Hepatocyte (in vitro differentiated cells): ENCODE measurements around the gene TCF4. TPM values are rescaled to one million over a fixed set of nuclear protein-coding genes. Genes with fewer than 3 reads are reported as not detected.

Experiments used
- DNase-seq: peaks from one replicate; pipeline ENCODE4 v3.0.0-alpha.2; 2016; ENCODE audit warnings: low spot score
- H2AFZ ChIP-seq: fragments of 200-600 bp; sonication (generic); 2 replicates; pipeline ENCODE4 v1.6.0; 2016; ENCODE audit warnings: antibody characterized with exemption, mild to moderate bottlenecking
- H3K27ac ChIP-seq: fragments of 200-600 bp; sonication (generic); 2 replicates; pipeline ENCODE4 v1.5.1; 2016; ENCODE audit warnings: mild to moderate bottlenecking
- H3K27me3 ChIP-seq: fragments of 200-600 bp; sonication (generic); 2 replicates; pipeline ENCODE4 v1.6.1; 2016
- H3K36me3 ChIP-seq: fragments of 200-600 bp; sonication (generic); replicated peaks from 2 replicates; pipeline ENCODE4 v1.5.1; 2016; ENCODE audit warnings: low read depth; ENCODE audit not compliant: insufficient read depth
- H3K4me1 ChIP-seq: fragments of 200-600 bp; sonication (generic); 2 replicates; pipeline ENCODE4 v1.5.1; 2016; ENCODE audit warnings: mild to moderate bottlenecking, moderate library complexity; ENCODE audit not compliant: insufficient read depth
- H3K4me2 ChIP-seq: fragments of 200-600 bp; sonication (generic); 2 replicates; pipeline ENCODE4 v1.6.0; 2016
- H3K4me3 ChIP-seq: fragments of 200-600 bp; sonication (generic); 2 replicates; pipeline ENCODE4 v1.5.1; 2016; ENCODE audit warnings: mild to moderate bottlenecking
- H3K79me2 ChIP-seq: fragments of 200-600 bp; sonication (generic); 2 replicates; pipeline ENCODE4 v1.6.0; 2017; ENCODE audit warnings: mild to moderate bottlenecking
- H3K9me2 ChIP-seq: fragments of 200-600 bp; sonication (generic); replicated peaks from 2 replicates; pipeline ENCODE4 v1.6.0; 2017; ENCODE audit warnings: mild to moderate bottlenecking; ENCODE audit not compliant: insufficient read depth
- H3K9me3 ChIP-seq: fragments of 200-600 bp; sonication (generic); 2 replicates; pipeline ENCODE4 v1.5.1; 2016; ENCODE audit warnings: low read depth, mild to moderate bottlenecking
- H4K20me1 ChIP-seq: fragments of 200-600 bp; sonication (generic); 2 replicates; pipeline ENCODE4 v1.6.0; 2016; ENCODE audit warnings: mild to moderate bottlenecking; ENCODE audit not compliant: insufficient read depth, poor library complexity, severe bottlenecking
- EZH2 ChIP-seq: fragments of 200-600 bp; sonication (generic); IDR thresholded peaks from 2 replicates; pipeline ENCODE4 v1.6.1; 2016; ENCODE audit warnings: antibody characterized with exemption, mild to moderate bottlenecking, borderline replicate concordance
- EZH2phosphoT487 ChIP-seq: fragments of 200-600 bp; sonication (generic); IDR thresholded peaks from one replicate; pipeline ENCODE4 v1.6.1; 2018; ENCODE audit warnings: antibody characterized with exemption, mild to moderate bottlenecking, low read depth, moderate library complexity; ENCODE audit not compliant: unreplicated experiment, severe bottlenecking
- WGBS: methylation state at CpG from one replicate; pipeline ENCODE4 v1.1.6; 2016; ENCODE audit warnings: low lambda C conversion rate; ENCODE audit errors: missing lambda C conversion rate; 5-methylcytosine and 5-hydroxymethylcytosine counted together
- polyA plus RNA-seq: library from polyadenylated mRNA; unstranded; fragments of >200 nt; fragmentation: Nextera tagmentation; extraction: Ambion mirVana; gene quantifications from 2 replicates; pipeline ENCODE4 v1.2.1, GENCODE V29; 2016
- total RNA-seq: library from RNA; depleted of rRNA; stranded (reverse); fragments of >200 nt; gene quantifications from 2 replicates; pipeline ENCODE4 v1.2.3, GENCODE V29; 2014
- TF ChIP-seq, protein P1 (sequence below): fragments of 200-600 bp; sonication (generic); IDR thresholded peaks from 2 replicates; pipeline ENCODE4 v1.5.1; 2016; ENCODE audit warnings: antibody characterized with exemption, mild to moderate bottlenecking; ENCODE audit not compliant: poor library complexity

The TCF4 gene
- total and polyA plus RNA-seq, 2 experiments from 2014 or later: 40.5 to 65.2 TPM

GRCh38 chr18:55477499-55477859 is 110.5 kb downstream of the TCF4 start:
- Histone ChIP-seq H3K36me3 (no peaks in the 10 kb centered on the region), H3K4me1 (peaks cover 10% of the 10 kb centered on the region), H3K9me2 (no peaks in the 10 kb centered on the region), H3K79me2 (peaks cover 21% of the 10 kb centered on the region), H4K20me1 (no peaks in the 10 kb centered on the region), H3K27ac (peak overlapping the region; percentile 16), H3K4me3 (peak overlapping the region; percentile 14), H3K4me2 (peak overlapping the region; percentile 69), H2AFZ (no peak overlapping the region), H3K27me3 (no peaks in the 10 kb centered on the region), H3K9me3 (no peaks in the 10 kb centered on the region)
- WGBS: 50% methylated on average over 4 of the region's 4 CpGs
- no peak for TF ChIP-seq EZH2
- peak; percentile 22 for DNase-seq

DNA sequence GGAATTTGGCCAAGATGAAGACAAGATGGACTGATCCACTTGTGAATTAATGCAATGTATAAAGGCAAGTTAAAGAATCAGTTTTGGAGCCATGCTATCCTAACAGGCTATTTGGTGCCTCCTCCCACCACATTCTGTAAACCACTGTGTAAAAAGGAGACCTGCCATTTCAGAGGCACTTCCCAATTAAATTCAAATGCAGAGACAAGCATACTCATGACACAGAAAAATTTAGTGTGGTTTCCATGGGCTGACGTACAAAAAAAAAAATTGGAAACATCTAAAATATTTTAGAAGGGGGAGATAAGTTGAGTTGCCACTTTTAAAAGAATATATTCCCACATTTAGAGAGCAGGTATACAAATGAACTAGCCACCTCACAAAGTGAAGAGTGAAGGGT is 112.1 kb downstream of the TCF4 start:
- Histone ChIP-seq H3K27ac (no peak overlapping the region), H3K9me2 (no peaks in the 10 kb centered on the region), H3K4me2 (no peak overlapping the region), H3K79me2 (peaks cover 30% of the 10 kb centered on the region), H4K20me1 (no peaks in the 10 kb centered on the region), H3K36me3 (no peaks in the 10 kb centered on the region), H2AFZ (no peak overlapping the region), H3K9me3 (no peaks in the 10 kb centered on the region), H3K4me1 (peaks cover 10% of the 10 kb centered on the region), H3K27me3 (no peaks in the 10 kb centered on the region), H3K4me3 (no peak overlapping the region)
- 100% methylated on average over 1 of the region's 1 CpG for WGBS
- no peak for TF ChIP-seq EZH2phosphoT487
- no peak for TF ChIP-seq EZH2
- TF ChIP-seq, protein P1, sequence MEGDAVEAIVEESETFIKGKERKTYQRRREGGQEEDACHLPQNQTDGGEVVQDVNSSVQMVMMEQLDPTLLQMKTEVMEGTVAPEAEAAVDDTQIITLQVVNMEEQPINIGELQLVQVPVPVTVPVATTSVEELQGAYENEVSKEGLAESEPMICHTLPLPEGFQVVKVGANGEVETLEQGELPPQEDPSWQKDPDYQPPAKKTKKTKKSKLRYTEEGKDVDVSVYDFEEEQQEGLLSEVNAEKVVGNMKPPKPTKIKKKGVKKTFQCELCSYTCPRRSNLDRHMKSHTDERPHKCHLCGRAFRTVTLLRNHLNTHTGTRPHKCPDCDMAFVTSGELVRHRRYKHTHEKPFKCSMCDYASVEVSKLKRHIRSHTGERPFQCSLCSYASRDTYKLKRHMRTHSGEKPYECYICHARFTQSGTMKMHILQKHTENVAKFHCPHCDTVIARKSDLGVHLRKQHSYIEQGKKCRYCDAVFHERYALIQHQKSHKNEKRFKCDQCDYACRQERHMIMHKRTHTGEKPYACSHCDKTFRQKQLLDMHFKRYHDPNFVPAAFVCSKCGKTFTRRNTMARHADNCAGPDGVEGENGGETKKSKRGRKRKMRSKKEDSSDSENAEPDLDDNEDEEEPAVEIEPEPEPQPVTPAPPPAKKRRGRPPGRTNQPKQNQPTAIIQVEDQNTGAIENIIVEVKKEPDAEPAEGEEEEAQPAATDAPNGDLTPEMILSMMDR: no peak
- DNase-seq: no peak

- no peak overlapping the region for H3K4me3 ChIP-seq
- peaks cover 34% of the 10 kb centered on the region for H3K79me2 ChIP-seq
- no peak overlapping the region for H3K27ac ChIP-seq
- H3K4me1 ChIP-seq: peaks cover 10% of the 10 kb centered on the region
- DNase-seq: no peak
- no peaks in the 10 kb centered on the region for H3K9me2 ChIP-seq
- H4K20me1 ChIP-seq: no peaks in the 10 kb centered on the region
- H3K9me3 ChIP-seq: no peaks in the 10 kb centered on the region
- H3K4me2 ChIP-seq: no peak overlapping the region
- H2AFZ ChIP-seq: no peak overlapping the region
- H3K27me3 ChIP-seq: no peaks in the 10 kb centered on the region
- TF ChIP-seq EZH2phosphoT487: no peak
- no peak for TF ChIP-seq EZH2
- TF ChIP-seq, protein P1: no peak
- 96% methylated on average over 5 of the region's 5 CpGs for WGBS
- no peaks in the 10 kb centered on the region for H3K36me3 ChIP-seq
Measured at GRCh38 chr18:55475467-55475866, 112.5 kb downstream of the TCF4 start.

- H2AFZ ChIP-seq: no peak overlapping the region
- no peak overlapping the region for H3K4me3 ChIP-seq
- TF ChIP-seq EZH2phosphoT487 (no peak), EZH2 (no peak)
- TF ChIP-seq, protein P1: no peak
- H3K27me3 ChIP-seq: no peaks in the 10 kb centered on the region
- no peaks in the 10 kb centered on the region for H3K36me3 ChIP-seq
- no peak overlapping the region for H3K27ac ChIP-seq
- DNase-seq: no peak
- H3K4me2 ChIP-seq: no peak overlapping the region
- no peaks in the 10 kb centered on the region for H3K9me2 ChIP-seq
- H3K4me1 ChIP-seq: peaks cover 10% of the 10 kb centered on the region
- H3K79me2 ChIP-seq: peaks cover 41% of the 10 kb centered on the region
- no peaks in the 10 kb centered on the region for H3K9me3 ChIP-seq
- no peaks in the 10 kb centered on the region for H4K20me1 ChIP-seq
Measured at GRCh38 chr18:55473560-55473959, 114.4 kb downstream of the TCF4 start.
